Stimulated activated CD8-positive, alpha-beta memory T cell treated with anti-CD3 and anti-CD28 coated beads, Interleukin-7, amount 100 ng/mL, for 24 hours (primary cell): Measurements from ENCODE around the gene TARS2.

Experiments
- DNase-seq: peaks from one replicate; pipeline ENCODE4 v3.0.0-alpha.2; 2020; ENCODE audit warnings: low read depth

The TARS2 gene

GRCh38 chr1:150507912-150508864 lies 21.0 kb downstream of the TARS2 start, which contains the start of gene ECM1:
TSS of gene ECM1 (plus strand) at chr1:150508109. CDS start at chr1:150508210, 101 bp downstream.
- no peak for DNase-seq

- DNase-seq = no peak
These were observed 21.8 kb downstream of the TARS2 start for GRCh38 chr1:150508982-150509381.

DNA sequence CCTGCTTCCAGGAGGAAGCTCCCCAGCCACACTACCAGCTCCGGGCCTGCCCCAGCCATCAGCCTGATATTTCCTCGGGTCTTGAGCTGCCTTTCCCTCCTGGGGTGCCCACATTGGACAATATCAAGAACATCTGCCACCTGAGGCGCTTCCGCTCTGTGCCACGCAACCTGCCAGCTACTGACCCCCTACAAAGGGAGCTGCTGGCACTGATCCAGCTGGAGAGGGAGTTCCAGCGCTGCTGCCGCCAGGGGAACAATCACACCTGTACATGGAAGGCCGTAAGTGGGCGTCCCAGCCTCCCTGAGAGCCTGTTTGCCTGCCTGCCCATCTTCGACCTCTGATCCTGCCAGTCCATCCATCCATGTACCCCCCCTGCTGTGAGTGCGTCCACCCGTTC lies 24.3 kb downstream of the TARS2 start:
- DNase-seq = no peak

GRCh38 chr1:150511985-150512660 lies 24.9 kb downstream of the TARS2 start:
- DNase-seq = no peak

GRCh38 chr1:150512846-150513245 lies 25.6 kb downstream of the TARS2 start:
- no peak for DNase-seq

DNA sequence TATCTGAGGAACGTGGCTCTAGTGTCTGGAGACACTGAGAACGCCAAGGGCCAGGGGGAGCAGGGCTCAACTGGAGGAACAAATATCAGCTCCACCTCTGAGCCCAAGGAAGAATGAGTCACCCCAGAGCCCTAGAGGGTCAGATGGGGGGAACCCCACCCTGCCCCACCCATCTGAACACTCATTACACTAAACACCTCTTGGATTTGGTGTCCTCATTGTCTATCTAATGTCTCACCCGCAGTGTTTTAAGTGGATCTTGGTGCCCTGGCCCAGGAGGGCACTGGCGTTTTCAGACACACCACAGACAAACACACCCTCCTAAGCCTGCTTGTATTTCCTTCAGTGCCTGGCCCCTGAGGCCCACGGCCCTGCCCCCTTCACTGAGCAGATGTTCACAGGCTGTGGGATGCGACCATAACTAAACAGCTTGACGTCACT lies 26.2 kb downstream of the TARS2 start:
- DNase-seq = no peak

- no peak for DNase-seq
These were observed 27.0 kb downstream of the TARS2 start for GRCh38 chr1:150514260-150514659.

DNA sequence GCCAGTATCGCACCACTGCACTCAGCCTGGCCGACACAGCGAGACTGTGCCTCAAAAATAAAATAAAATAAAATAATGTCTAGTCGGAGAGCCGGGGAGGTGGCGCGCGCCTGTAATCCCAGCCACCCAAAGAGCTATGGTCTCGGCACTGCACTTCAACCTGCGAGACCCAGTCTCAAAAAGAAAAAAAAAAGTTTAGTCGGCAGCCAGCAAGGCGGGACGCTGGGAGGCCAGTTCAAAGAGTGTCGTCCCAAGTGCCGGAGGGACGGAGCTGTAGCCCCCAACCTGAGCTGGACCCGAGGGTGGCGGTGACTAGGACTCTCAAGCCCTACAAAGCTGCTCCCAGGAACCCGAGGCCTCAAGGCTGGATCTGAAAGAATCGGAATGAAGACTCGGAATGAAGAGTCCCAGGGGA lies 27.7 kb downstream of the TARS2 start:
- DNase-seq = no peak

DNA sequence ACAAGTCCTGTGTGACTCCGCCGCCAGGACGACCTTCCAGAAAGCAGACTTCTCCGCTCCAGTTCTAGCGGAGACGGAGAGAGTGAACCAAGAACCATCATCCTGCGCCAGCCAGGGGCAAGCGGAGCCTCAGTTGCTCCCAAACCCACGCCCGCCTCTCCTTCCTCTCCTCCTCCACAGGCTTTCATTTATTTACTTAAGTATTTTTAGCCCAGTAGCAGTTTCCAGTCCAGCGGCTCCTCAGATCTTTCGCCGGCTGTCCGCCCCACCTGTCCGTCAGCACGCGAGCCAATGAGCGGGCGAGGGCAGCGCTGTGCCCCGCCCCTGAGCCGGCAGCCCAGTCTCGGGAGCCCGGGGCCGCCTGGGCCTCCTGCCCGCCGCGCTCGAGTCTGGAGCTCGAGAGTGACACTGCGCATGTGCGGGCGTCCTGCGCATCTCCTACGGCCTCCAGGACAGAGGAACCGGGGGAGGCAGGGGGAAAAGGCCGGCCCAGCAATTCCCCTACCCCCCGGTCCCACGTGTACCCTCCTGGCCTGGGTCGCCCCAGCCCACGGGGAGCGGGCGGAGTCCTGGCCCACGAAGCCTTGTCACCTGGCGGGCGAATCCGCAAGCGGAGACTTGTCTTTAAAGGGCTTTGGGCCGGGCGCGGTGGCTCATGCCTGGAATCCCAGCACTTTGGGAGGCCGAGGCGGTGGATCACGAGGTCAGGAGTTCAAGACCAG lies 28.3 kb downstream of the TARS2 start, which contains the start of gene FALEC:
FALEC (plus strand) TSS at position 425 of the 722 bp plus-strand sequence.
- DNase-seq = peak; percentile 75

GRCh38 chr1:150516050-150516591 lies 28.9 kb downstream of the TARS2 start:
- DNase-seq = no peak

- DNase-seq = no peak
These were observed 29.4 kb downstream of the TARS2 start for GRCh38 chr1:150516616-150517015.

- DNase-seq = no peak
These were observed 34.2 kb downstream of the TARS2 start for GRCh38 chr1:150521196-150521968.

DNA sequence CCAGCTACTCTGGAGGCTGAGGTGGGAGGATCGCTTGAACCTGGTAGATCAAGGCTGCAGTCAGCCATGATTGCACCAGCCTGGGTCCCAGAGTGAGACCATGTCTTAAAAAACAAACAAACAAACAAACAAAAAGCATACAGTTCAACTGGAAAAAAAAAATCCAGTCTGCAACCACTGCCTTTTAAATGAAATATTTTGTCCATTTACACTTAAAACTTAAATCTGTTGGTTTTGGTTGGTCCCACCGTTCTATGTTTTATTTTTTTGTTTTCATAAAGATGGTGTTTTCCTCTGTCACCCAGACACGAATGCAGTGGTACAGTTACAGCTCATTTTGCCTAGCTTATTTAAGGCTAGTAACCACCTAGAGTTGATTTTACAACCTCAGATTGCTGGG lies 38.1 kb downstream of the TARS2 start:
- no peak for DNase-seq

DNA sequence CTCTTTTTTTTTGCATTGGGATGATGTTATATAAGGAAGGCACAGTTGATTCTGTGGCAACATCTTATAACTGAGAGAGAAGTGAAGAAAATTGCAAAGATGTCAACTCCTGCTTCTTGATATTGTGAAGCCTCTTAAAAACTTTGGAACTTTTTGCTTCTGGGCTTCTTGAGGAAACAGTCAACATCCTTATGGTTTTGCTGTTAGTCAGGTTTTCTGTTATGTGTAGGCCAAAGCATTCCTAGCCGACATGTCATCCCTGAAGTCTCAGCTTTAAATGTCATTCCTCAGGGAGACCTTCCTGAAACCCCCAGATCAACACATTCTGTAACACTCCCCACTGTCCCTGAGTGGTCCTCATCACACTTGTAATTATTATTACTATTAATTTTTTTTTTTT lies 41.0 kb downstream of the TARS2 start:
- no peak for DNase-seq

GRCh38 chr1:150529017-150529416 lies 41.8 kb downstream of the TARS2 start:
- no peak for DNase-seq

DNA sequence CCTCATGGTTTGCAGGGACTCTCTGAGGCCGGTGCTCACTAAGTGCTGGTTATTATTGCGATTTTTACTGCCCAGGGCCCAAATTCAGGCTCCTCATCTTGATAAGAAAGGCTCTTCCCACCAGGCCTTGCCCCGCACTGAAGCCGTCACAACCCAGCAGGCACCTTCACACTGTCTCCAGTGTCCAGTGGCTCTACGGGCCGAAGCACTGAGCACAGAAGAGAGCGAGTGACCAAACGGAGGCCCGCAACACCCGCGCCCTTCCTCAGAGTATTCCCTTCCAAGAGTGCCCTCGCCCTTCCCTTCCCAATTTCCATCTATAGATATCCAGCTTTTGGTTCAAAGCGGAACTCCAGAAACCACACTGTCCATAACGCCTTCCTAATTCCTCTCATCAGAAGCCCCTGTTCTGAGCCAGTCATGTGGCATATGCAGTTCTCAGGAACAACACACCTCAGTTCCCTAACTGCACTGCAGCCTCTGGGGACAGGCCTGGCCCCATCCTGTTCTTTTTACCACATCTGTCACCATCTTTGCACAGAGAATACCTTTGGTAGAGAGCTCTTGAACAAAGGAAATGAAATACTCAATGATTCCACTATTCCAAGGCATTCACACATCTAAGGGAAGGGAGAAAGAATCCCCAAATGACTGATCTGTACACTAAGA lies 43.4 kb downstream of the TARS2 start:
- no peak for DNase-seq

DNA sequence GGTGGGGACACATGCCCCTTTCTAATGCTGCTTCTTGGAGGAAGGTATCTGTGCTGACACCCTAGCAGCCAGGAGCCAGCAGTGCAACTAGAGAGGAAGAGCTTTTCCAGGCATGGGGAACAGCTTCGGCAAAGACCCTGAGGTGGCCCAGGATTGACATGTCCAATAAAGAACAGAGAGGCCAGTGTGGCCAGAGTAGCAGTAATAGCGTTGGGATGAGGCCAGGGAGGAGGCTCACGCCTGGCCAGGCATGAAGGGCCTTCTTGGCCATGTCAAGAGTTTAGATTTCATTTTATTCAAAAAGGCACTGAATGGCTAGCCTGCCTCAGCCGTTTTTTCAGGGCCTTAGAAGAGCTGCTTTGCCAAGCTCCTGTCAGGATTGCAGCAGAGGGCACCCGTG lies 45.6 kb downstream of the TARS2 start:
- DNase-seq = no peak

DNA sequence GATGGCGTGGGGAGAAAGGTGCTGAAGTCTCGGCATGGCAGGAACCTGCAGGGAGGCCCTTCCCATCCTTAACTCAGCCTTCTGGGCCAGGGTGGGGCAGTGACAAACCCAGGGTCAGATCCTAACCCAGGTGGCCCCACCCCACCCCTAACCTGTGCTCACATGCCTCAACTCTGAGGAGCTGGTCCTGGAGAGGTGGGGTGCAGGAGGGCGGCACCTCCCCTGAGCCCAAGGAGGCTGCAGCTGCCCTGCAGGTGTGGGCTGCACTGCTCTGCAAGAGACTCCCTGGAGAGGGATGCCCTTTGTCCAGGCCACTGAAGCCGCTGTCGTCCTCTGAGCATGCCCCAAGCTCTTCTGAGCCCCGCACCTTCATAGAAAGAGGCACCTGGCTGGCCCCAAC lies 46.8 kb downstream of the TARS2 start:
- no peak for DNase-seq

- no peak for DNase-seq
These were observed 48.5 kb downstream of the TARS2 start for GRCh38 chr1:150535511-150536287.
